Measurements from ENCODE around the gene GALNT10.
"Not testable (repeated sequence)": the region's sequence is repeated elsewhere in the genome, so short reads cannot be mapped to it uniquely, and the experiment has no call there.

The GALNT10 gene

DNA sequence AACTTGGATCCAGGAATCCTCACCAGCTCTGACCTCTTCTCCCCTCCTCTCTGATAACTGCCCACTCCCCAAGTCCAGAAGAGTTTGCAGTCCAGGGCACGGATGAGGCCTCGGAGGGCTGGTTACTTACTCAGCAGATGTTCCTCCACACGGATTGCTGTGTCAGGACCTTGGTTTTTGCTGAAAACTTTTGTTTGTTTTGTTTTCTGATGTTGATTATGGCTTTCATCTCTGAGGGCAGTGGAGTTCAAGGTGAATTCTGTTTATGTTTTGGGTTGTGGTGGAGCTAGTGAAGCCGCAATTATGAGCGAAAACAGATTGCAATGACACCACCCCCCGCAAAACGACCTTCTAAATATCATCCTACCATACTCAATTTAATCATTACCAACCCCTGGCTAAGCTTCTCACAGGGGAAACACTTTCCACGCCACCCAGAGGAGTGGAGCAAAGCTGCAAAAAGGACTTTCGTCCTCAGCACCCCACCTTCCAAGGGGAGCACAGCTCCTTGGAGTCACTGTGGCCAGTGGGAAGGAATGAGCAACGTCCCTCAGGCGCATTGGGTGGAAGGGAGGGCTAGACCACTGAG, 162.5 kb downstream of the GALNT10 start:
- DNase-seq (ENCODE audit: low read depth in 2 of 2): no peak

DNA sequence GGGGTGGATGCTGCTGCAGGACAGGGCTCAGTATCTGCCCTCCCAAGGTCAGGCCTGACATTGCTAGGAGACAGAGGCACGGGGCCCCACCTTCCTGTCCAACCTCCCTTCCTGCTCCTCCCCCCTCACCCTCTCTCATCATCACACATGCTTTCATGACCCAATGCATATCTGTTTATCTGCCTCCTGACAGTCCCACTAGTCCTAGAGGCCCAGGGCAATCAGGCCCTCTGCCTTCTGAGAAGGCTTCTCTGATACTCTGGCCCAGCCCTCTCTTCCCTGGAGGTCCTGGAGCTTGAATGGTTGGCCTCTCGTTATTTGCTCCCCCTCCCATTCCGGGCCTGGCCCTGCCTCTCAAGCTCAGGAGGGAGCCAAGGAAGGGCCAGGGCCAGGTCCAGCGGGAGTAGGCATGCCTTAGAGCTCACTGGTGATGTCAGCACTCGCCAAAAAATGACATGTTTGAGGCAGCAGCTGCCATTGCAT, 164.6 kb downstream of the GALNT10 start:
- no peak for DNase-seq (ENCODE audit: low read depth in 2 of 2)

DNA sequence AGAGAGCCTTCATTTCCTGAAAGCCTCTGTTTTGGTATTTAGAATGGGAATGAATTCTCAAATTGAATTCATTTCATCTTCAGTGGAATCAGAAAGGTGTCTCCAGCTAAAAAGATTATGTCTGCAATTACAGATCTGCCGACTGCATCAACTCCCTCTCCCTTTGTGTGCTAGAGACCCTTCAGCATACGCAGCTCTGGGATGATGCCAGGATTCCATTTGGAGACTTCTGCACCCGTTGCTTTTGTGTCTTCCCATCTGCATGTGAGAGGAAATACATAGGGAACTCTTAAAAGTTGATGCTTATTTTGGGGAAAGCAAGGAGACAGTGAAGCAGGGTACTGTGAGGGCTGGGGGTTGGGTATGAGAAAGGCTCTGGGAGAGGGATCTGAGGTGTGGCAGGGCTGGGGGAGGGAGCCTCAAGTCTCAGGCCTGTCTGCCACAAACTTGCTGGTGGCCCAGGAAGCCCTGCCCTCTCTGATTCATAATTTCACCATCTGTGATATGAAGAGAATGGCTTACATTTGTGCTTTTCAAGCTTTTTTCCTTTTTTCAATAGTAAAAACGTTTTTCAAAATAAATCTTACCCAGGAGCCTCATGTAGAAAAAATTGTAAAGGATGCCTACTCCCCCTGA, 165.6 kb downstream of the GALNT10 start:
- no peak for DNase-seq (ENCODE audit: low read depth in 2 of 2)

DNA sequence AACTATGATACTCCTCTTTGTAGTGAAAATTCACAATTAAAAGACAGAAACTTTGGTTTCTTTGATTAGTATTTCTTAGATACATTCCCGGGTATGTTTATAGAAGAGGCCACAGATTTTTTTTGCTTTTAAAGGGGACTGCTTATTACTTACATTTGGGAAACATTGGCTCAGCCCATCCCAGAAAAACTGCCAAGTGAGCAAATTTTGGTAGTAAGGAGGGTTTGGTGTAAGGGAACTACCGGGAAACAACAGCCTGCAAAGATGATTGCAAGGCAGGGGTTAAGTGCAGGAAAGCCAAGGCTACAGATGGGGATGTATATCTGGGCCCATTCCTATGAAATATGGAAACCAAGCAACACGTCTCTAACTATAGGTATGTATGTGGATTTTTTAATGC, 166.4 kb downstream of the GALNT10 start:
- DNase-seq (ENCODE audit: low read depth in 2 of 2): no peak

DNA sequence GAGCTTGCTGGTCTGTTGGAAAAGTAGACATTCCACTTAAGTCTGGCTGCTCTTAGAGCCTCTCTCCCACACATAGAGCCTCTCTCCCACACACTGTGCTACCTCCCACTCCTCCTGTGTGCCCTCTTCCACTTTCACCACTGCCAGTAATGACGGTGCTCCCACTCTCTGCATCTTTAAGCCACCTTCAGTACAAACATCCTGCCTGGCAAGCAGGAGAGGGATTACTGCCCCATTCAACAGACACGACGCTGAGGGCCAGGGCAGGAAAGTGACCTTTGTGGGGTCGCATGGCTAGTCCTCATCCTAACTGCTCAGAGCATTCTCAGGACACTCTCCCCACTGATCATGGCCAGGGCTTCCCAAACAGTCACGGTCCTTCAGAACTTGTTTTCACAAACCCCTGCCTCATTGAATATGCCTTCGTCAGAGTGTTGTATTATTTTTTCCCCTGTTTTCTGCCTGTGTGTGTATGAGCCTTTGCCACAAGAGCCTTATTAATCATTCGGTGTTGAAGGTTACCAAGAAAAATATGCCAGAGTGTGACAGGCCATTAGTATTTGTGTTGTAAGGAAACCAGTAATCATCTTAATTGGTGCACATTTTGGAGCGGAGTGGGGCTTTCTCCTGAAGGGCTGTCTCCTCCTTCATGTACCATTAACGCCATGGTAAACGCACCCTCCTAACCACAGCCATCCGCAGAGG, 168.1 kb downstream of the GALNT10 start:
- DNase-seq (ENCODE audit: low read depth in 2 of 2): no peak

DNA sequence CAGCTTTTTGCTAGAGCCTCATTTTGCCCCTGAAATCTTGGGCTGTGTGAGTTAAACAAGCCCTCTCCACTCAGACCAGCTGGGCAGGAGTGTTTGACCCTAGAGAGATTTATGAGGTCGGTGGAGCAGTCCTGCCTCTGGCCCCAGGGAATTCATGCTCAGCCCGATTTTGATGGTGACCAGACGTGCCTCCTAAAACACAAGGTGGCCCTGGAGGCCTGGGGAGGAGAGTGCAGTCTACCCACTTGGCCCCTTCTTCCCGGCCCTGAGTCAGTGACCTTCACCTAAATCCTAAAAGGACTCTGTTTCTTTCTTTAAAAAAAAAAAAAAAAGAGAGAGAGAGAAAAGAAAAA, 168.7 kb downstream of the GALNT10 start:
- DNase-seq (ENCODE audit: low read depth in 2 of 2): no peak

DNA sequence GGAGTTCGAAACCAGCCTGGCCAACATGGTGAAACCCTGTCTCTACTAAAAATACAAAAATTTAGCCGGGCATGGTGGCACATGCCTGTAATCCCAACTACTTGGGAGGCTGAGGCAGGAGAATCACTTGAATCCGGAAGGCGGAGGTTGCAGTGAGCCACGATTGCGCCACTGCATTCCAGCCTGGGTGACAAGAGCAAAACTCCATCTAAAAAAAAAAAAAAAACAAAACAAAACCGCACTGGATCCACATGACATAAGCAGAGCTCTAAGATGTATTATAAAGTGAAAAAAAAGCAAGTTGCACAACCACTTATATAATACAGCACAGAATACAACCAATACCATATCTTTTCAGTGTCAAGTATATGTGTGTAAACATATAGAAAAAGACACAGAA, 169.7 kb downstream of the GALNT10 start:
- DNase-seq (ENCODE audit: low read depth in 2 of 2): not testable (repeated sequence)

DNA sequence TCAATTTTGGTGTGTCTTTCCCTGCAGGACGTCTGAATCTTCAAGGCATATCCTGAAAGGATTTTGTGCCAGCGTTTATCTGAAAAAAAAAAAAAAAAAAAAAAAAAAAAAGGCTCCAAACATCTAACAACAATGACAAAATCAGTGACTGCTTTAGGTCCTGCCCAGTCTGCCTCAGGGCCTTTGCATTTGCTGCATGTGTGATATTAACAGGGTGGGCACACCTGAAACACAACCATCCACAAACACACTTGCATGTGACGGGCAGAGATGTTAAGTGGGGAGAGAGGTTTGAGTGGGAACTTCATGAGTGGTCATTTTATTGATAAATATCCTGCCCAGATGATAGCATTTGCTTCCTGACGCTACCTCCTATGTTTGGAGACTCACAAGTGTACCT, 172.9 kb downstream of the GALNT10 start:
- DNase-seq (ENCODE audit: low read depth in 2 of 2): no peak

DNA sequence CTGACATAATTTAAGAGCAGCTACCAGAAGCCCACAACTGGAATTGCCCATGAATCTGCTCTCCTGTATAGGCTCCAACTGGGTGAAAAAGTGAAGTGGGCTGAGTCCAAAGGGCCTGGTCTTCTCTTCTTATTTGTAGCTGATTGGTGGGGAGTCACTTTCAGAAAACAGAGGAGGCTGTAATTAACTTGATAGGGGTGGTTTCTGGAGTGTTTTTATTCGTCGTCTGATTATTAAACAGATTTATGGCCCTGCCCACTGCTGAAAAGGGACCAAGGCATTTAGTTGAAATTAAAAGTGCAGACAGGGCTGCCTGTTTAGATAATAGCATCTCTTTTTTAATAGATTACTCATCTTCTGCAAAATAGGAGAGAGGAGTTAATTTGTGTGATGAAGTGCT, 174.2 kb downstream of the GALNT10 start:
- no peak for DNase-seq (ENCODE audit: low read depth in 2 of 2)

DNA sequence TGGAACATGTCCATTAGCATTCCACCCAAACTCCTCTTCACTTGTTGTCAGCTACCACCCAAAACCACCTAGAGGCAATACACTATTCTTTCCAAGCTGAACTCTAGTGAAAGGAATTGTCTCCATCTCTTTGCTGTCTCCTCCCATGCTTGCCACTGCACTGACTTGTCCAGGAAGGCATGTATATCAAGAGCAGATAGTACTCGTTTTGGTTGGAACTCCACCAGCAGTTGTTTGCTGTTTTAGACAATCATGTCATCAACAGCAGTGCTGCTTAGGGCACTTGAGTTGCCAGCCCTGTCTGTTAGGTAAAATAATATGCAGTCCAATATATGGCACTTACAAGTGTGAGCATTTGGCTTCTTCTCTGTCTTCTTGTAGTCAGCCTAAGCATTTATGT, 175.3 kb downstream of the GALNT10 start:
- no peak for DNase-seq (ENCODE audit: low read depth in 2 of 2)

DNA sequence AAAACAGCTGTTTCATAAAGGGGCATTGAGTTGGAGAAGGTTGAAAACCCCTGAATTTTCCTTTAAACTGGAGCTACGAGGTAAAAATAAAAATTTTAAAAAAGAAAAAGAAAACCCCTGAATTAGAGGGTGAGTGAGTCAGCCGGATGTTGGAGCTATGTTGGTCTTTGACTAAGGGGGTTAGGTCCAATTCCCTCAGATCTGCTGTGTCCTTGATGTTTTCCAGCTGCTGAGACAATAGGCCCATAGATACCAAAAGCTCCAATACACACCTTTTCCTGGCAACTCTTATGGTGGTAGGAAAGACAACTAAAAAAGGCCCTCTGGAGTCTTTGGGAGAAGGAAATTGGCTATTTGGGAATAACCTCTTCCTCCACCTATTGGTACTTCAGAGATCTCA, 175.8 kb downstream of the GALNT10 start:
- no peak for DNase-seq (ENCODE audit: low read depth in 2 of 2)

DNA sequence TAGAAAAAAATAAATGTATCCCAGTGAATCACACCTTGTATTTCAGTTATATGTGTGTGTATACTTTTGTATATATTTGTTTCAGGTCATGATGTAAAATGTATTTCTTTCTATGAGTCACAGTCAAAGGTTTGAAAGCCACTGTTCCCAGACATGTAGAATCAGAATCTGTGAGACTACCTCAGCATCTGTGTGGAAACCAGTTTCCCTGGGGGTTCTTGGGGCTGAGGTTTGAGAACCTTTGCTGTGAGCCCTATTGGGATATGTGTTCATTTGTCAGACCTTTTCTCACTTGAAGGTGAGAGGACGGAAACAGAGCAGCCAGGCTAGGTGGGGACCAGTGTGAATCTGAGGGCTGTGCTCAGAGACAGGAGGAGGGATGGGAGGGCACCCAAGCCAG, 176.6 kb downstream of the GALNT10 start:
- no peak for DNase-seq (ENCODE audit: low read depth in 2 of 2)

DNA sequence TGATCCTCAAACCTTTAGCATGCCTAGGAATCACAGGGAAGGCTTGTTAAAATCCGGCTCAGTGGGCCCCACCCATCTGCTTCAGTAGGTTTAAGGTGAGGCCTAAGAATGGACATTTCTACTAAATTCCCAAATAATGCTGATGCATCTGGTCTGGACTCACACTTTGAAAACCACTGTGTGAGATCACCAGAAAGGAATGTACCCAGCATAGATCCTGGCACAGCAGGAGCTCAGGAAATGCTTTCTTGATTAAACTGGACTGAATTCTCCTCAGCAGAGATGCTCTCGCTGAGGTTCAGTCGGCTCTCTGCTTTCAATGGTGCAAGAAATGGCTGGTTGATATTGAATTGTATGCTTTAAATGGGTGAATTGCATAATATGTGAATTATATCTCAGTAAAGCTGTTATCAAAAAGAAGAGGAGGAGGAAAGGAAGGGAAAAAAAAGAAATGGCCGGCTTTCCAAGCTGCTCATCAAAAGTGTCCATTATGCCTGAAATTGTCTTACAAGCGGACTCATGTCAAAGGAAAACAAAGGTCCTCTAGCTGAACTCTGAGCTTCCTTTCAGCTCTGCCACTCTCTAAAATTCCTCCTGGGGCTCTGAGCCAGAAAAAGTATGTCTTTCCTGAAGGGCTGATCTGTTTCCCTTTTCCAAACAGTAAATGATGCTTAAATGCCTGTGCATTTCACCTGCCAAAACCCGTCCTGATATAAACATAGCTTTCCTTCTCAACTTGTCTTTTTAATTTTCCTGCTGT, 177.7 kb downstream of the GALNT10 start:
- DNase-seq (ENCODE audit: low read depth in 2 of 2): no peak

DNA sequence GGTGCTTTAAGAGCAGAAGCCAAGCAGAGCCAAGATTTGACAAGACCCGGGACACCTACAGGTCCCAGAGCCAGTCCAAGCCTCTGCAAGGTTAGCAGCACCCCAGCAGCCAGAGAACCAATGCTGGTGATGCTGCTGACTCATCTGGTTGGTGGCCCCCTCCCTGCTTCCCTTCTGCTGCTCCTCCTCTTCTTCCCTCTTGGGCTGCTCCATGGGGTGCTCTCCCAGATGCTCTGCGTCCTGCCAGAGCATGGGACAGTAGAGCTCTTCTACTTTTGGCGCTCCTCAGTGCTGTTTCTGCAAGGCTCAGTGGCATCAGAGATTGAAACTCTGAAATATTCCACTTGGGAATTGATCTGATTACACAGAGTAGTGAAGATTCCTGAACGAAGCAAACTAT, 179.1 kb downstream of the GALNT10 start:
- DNase-seq (ENCODE audit: low read depth in 2 of 2): no peak

DNA sequence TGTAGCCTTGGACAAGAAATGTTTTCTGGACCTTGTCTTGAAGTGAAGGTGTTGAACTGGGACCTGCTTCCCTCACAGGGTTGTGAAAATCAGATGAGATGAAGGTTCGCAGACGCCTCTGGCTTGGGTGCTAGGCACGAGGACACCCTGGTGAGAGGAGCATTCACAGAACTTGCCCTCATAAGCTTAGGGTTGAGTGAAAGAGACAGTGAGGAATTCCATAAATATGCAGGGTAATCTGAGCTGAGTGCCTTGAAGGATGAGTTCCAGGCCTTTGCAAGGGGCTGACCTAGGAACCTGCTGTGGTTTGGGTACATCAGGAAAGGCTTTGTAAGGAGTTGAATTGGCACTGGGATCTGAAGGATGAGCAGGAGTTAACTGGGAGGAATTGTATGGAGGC, 179.6 kb downstream of the GALNT10 start:
- DNase-seq (ENCODE audit: low read depth in 2 of 2): no peak

DNA sequence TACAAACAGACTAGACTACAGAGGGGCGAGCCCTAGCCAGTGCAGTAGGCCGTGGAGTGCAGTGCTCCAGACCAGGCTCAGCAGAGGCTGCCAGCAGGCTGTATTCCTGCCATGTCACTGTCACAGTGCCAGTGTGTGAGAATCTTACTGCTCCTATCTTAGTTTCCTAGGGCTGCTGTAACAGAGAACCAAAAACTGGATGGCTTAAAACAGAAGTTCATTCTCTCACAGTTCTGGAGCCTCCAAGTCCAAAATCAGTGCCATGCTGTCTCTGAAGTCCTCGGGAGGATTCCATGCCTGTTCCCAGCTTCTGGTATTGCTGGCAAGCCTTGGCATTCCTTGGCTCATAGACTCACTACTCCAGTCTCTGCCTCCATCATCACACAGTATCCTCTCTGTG, 180.3 kb downstream of the GALNT10 start:
- no peak for DNase-seq (ENCODE audit: low read depth in 2 of 2)

DNA sequence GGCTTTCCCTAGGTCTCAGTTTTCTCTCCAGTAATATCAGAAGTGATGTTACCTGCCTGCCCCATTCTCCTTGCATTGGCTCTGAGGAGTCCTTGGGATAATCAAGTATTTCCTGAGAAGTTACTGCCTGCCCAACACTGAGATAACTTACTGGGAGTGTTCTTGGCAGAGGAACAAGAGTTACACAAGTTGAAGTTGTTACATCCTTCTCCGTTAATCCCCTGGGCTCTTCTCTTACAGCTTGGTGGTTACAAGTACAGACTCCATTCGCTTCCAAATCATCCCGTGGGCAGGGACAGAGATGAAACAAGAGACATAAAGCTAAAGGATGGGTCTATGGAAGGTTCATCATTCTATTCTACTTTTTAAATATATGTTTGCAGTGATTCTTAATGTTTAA, 181.2 kb downstream of the GALNT10 start:
- no peak for DNase-seq (ENCODE audit: low read depth in 2 of 2)

DNA sequence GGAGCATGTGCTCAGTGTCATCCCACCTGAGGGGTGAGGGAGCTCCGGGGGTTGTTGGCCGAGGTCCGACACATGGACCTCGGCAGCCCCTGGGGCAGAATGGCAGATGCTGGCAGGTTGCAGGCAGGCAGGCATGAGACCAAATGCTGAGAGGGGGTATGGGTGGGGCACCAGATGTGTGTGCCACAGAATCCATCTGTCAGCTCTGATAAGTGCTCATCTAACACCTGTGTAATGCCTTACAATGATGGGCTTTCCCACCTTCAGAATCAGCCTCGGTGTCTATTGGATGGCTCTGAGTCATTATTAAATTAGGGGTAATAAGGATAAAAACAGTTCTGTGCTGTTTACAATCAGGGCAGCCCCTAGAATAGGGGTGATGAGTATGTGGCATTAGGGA, 182.1 kb downstream of the GALNT10 start:
- DNase-seq (ENCODE audit: low read depth in 2 of 2): no peak

DNA sequence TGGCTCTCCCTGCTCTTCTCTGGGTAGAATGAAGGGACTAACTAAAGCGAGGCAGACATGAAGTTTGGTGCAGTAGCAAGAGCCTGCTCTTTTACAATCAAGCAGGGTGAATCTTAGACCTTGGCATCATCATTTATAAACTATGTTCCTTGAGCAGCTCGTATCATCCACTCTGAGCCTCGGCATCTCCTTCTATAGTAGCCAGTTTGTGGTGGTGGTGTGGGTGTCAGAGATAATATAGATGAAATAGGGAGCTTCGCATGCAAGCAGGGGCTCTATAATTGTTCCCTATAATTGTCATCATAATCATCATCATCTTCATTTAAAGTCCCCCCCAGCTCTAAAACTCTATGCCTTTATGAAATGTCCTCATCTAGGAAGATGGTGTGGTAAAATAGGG, 182.8 kb downstream of the GALNT10 start:
- DNase-seq (ENCODE audit: low read depth in 2 of 2): no peak

DNA sequence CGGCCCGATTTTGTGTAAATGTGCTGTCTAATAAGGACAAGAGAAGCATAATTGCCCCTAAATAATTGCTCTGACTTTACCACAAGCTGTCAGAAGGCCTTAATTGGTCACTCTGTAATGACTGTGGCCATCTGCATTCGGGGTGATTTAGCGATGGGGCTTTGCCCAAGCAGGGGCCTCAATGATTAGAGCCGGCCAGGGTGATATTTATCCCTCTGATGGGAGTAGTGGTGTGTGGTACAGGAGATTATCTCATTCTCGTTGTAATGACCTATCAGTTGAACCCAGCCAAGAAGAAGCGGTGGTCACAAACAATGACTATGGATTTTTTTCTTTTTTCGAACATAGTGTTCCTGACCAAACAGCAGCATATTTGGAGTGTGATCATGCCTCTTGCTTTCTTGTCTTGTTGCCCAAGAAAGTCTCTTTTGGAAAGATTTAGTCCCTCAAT, 183.2 kb downstream of the GALNT10 start:
- DNase-seq (ENCODE audit: low read depth in 2 of 2): no peak

DNA sequence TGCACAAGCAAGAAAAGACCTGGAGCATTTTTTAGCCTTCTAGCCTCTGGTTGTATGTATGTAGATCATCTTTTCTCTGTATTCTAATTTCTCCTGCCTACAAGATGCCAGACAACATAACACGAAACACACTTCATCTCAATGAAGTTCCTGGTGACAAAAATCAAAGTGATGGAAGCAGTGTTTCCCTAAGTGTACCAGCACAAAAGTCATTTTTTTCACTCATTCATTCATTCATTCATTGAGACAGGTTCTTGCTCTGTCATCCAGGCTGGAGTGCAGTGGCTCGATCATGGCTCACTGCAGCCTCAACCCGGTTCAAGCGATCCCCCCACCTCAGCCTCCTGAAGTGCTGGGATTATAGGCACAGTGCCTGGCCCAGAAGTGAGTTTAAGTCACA, 183.7 kb downstream of the GALNT10 start:
- DNase-seq (ENCODE audit: low read depth in 2 of 2): no peak

DNA sequence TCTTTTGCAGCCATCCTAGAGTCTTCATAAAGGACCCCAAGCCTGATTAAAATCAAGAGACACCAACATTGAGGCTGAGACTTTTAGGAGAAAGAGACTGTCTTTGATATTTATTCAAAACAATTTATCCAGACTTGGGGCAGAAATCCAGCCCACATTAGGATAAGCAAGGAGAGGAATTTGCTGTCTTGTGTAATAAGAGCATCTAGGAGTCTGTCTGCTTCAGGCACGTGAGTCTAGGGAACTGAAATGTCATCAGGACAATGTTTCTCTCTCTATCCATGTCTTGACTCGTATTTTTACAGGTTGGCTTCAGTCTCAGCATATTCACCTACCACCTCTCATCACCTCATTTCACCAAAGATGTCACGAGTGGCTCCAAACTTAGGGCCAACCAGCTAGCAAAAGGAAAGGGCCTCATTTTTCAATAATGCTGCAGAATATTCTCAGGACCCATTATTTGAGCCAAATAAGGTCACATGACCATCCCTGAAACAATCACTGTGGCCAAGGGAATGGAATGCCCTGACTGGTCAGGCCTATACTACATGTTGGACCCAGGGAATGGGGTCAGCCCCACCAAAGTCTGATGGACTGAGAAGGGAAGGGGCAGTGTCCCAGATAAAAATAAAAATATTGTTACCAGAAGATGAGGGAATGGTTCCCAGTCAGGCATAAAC, 184.9 kb downstream of the GALNT10 start:
- DNase-seq (ENCODE audit: low read depth in 2 of 2): no peak

All from activated CD4-positive, alpha-beta T cell treated with anti-CD3 and anti-CD28 coated beads for 24 hours (primary cell).